ENCODE measurements around the gene ATP11B. TPM values are rescaled to one million over a fixed set of nuclear protein-coding genes. Genes with fewer than 3 reads are reported as not detected.

Gene ATP11B
- total RNA-seq, 2 donors from 2014 or later: 91.1 to 105 TPM

DNA sequence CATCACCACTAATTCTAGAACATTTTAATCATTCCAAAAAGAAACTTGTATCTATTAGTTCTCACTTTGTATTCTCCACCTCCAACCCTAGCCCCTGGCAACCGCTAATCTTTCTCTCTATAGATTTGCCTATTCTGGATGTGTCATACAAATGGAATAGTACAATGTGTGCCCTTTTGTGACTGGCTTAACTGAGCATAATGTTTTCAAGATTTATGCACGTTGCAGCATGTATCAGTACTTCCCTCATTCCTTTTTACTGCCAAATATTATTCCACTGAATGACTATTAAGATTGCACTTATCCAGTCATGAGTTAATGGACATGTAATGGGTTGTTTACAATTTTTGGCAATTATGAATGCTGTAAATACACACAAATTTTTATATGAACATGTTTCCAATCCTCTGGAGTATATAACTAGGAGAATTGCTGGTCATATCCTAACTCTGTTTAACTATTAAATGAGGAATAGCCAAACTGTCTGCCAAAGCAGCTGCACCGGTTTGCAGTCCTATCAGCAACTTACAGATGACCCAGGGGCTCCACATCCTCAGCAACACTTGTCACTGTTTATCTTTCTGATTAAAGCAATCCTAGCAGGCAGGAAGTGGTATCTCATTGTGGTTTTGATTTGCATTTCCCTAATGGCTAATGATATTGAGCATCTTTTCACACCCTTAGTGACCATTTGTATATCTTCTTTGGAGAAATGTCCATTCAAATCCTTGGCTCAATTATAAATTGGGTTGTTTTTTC, 144.2 kb downstream of the ATP11B start:
- Mint-ChIP-seq H3K4me3 (no peak overlapping the region), H3K9me3 (no peaks in the 10 kb centered on the region), H3K36me3 (ENCODE audit: insufficient read depth in 2 of 2) (peaks cover 0 to 2% of the 10 kb centered on the region in 2 donors), H3K4me1 (ENCODE audit: low read depth) (peaks cover 20% of the 10 kb centered on the region), H3K27ac (no peak overlapping the region), H3K27me3 (ENCODE audit: low read depth) (no peaks in the 10 kb centered on the region)
- ATAC-seq (replicated peaks in 1 of 2): no peak
- DNase-seq: no peak

DNA sequence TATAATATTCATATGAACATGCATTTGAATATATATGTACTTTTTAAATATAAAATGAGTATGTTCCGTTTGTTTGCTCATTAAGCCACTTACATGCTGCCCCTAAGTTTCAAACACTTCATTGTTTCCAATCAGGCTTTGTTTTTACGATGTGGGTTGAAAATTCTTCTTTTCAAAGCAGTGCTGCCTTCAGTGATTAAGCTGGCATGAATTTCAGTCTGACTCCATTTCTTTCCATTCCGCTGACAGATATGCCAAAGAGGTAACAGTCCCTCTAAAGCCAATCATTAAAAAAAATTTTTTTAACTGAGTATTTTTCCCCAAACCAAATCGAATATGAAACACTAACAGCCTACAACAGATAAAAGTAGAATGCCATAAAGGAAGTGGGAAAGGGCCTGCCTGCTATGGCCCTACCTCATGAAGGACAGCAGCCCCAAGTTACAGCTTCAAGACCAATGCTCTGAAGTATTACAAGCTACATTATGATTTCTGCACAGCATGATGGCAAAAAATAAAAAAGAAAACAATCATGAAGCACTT, 147.0 kb downstream of the ATP11B start:
- Mint-ChIP-seq H3K27ac (peak overlapping the region; percentile 91), H3K36me3 (ENCODE audit: insufficient read depth in 2 of 2) (no peaks in the 10 kb centered on the region), H3K4me1 (ENCODE audit: low read depth) (peaks cover 20% of the 10 kb centered on the region), H3K9me3 (no peaks in the 10 kb centered on the region), H3K4me3 (peak overlapping the region in 1 of 2 donors; percentile 45), H3K27me3 (ENCODE audit: low read depth) (no peaks in the 10 kb centered on the region)
- ATAC-seq (replicated peaks in 1 of 2) (peak; percentile 46 to 51), DNase-seq (no peak)

DNA sequence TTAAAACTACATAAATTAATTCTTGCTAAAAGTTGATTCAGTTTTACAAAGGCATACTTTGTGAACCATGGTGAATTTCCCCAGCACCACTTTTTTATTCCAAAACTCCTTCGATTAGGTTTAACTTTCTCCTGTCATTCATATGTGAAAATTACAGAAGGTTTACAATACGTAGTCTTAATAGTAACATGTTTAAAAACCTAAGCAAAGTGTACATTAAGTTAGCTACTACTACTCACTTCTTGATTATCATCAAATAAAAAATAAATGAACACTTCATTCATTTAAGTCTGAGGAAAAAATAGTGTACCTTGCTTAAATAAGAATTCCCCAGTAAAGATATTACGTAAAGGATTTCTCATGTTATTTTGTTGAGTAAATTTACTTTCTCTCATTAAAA, 148.4 kb downstream of the ATP11B start:
- Mint-ChIP-seq H3K4me1 (ENCODE audit: low read depth) (peaks cover 10% of the 10 kb centered on the region), H3K27ac (no peak overlapping the region), H3K36me3 (ENCODE audit: insufficient read depth in 2 of 2) (peaks cover 0 to 3% of the 10 kb centered on the region in 2 donors), H3K4me3 (no peak overlapping the region), H3K27me3 (ENCODE audit: low read depth) (no peaks in the 10 kb centered on the region), H3K9me3 (no peaks in the 10 kb centered on the region)
- no peak for DNase-seq
- ATAC-seq (replicated peaks in 1 of 2): no peak

DNA sequence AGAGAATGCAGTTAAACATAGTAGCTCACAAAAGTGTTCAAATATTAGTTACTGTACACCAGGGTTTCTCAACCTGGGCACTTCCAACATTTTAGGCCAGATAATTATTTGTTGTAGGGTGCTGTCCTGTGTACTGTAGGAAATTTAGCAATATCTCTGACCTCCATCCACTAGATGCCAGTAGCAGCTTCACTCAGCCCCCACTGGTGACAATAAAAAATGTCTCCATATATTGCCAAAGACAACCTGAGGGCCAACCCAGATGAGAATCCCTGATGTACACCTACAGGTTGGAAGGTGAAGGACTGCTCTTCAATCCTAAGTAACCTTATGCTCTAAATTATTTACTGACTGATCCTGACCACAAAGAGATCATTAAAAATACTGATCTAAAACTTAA, 154.6 kb downstream of the ATP11B start:
- Mint-ChIP-seq H3K4me3 (no peak overlapping the region), H3K27ac (no peak overlapping the region), H3K27me3 (ENCODE audit: low read depth) (no peaks in the 10 kb centered on the region), H3K36me3 (ENCODE audit: insufficient read depth in 2 of 2) (peaks cover 0 to 3% of the 10 kb centered on the region in 2 donors), H3K9me3 (no peaks in the 10 kb centered on the region), H3K4me1 (ENCODE audit: low read depth) (no peaks in the 10 kb centered on the region)
- DNase-seq: no peak
- no peak for ATAC-seq (replicated peaks in 1 of 2)

DNA sequence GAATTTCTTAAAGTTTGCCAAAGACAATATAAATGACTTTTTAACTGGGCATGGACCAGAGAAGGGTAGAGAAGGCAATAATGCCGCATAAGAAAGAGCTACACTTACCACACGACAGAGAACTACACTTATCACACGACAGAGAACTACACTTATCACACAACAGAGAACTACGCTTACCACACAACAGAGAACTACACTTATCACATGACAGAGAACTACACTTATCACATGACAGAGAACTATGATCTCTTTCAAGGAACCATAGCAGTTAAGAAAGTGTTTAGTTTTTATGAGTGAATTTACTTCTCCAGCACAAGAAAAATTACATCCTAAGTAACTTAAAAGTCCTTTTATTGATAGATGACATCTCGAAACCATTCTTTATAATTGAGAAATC, 155.0 kb downstream of the ATP11B start:
- DNase-seq (no peak), ATAC-seq (replicated peaks in 1 of 2) (no peak)
- Mint-ChIP-seq H3K4me1 (ENCODE audit: low read depth) (no peaks in the 10 kb centered on the region), H3K27me3 (ENCODE audit: low read depth) (no peaks in the 10 kb centered on the region), H3K9me3 (no peaks in the 10 kb centered on the region), H3K36me3 (ENCODE audit: insufficient read depth in 2 of 2) (peaks cover 0 to 3% of the 10 kb centered on the region in 2 donors), H3K27ac (no peak overlapping the region), H3K4me3 (no peak overlapping the region)

DNA sequence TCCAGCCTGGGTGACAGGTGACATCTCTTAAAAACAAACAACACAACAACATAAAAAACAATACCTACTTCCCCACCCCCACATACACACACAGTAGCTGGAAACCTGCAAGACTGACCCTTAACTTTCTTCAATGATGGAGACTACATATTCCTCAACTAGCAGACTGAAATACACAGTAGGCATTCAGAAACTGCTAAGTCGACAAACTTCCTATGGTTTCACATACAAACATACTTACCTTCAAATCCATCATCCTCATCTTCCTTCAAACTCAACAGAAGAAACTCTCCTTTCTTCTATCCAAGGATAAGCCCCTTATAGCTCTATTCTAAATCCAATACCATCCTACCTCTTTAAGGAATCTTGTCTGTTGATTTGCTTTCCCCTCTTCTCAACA, 156.4 kb downstream of the ATP11B start:
- Mint-ChIP-seq H3K4me1 (ENCODE audit: low read depth) (no peaks in the 10 kb centered on the region), H3K27me3 (ENCODE audit: low read depth) (no peaks in the 10 kb centered on the region), H3K9me3 (no peaks in the 10 kb centered on the region), H3K4me3 (no peak overlapping the region), H3K27ac (no peak overlapping the region), H3K36me3 (ENCODE audit: insufficient read depth in 2 of 2) (peaks cover 0 to 3% of the 10 kb centered on the region in 2 donors)
- DNase-seq (no peak), ATAC-seq (replicated peaks in 1 of 2) (no peak)

DNA sequence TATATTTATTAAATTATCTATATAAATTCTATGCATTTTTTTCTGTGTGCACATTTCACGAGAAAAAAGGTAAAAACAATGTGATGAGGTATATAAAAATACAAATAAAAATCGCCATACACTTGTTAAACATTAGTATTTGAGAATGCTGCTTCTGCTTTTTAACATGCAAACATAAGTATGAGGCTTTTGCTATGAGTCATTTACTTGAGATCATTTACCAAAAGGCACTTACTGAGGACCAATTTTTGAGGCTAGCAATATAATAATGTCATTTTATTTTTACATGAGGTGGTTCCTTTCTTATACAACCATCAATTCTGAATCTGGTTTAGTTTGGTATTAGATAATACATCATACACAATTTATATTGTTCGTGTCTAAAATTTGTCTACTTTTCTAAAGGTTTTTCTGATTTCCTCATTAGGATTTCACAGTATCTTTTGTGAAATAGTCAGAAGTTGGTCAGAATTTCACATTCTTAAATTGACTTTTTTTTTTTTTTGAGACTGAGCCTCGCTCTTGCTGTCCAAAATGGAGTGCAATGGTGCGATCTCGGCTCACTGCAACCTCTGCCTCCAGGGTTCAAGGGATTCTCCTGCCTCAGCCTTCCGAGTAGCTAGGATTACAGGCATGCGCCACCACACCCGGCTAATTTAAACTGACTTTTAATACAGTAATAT, 161.4 kb downstream of the ATP11B start:
- Mint-ChIP-seq H3K9me3 (no peaks in the 10 kb centered on the region), H3K27ac (no peak overlapping the region), H3K27me3 (ENCODE audit: low read depth) (no peaks in the 10 kb centered on the region), H3K4me1 (ENCODE audit: low read depth) (no peaks in the 10 kb centered on the region), H3K4me3 (no peak overlapping the region), H3K36me3 (ENCODE audit: insufficient read depth in 2 of 2) (peaks cover 0 to 8% of the 10 kb centered on the region in 2 donors)
- no peak for DNase-seq
- ATAC-seq (replicated peaks in 1 of 2): no peak

DNA sequence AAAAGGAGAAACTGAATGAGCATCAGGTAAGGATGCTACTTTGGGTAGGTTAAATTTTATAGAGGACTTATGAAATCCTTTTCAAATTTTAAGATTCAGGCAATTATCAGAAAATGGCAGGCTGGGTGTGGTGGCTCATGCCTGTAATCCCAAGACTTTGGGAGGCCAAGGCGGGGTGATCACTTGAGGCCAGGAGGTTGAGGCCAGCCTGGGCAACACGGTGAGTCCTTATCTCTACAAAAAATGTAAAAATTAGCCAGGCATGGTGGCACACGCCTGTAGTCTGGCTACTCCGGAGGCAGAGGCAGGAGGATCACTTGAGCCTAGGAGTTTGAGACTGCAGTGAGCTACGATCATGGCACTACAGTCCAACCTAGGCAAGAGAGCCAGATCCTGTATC, 163.9 kb downstream of the ATP11B start:
- no peak overlapping the region for H3K27ac Mint-ChIP-seq
- no peak for ATAC-seq (replicated peaks in 1 of 2)
- peaks cover 0 to 11% of the 10 kb centered on the region in 2 donors for H3K36me3 Mint-ChIP-seq (ENCODE audit: insufficient read depth in 2 of 2)
- no peaks in the 10 kb centered on the region for H3K27me3 Mint-ChIP-seq (ENCODE audit: low read depth)
- no peaks in the 10 kb centered on the region for H3K9me3 Mint-ChIP-seq
- H3K4me3 Mint-ChIP-seq: no peak overlapping the region
- no peak for DNase-seq
- H3K4me1 Mint-ChIP-seq (ENCODE audit: low read depth): no peaks in the 10 kb centered on the region

DNA sequence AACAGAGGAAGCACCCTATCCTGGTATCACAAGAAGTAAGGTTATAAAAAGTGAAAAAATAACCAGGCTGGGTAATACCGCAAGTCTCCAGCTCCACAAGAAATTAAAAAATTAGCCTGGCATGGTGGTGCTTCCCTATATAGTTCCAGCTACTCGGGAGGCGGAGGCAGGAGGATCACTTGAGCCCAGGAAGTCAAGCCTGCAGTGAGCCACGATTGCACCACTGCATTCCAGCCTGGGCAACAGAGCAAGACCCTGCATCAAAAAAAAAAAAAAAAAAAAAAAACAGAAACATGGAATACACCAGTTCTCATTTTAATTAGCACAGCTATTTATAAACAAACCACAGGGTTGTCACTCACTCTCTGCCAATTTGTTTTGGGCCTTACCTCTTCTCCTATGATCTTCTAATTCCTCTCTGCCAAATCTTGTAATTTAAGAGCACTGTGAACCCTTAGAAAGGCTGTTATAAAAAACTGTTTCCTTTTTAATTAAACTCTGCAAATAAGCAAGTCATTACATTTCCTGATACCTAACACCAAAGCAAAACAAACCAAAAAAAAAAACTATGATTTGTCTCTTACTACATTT, 164.5 kb downstream of the ATP11B start:
- no peak overlapping the region for H3K27ac Mint-ChIP-seq

DNA sequence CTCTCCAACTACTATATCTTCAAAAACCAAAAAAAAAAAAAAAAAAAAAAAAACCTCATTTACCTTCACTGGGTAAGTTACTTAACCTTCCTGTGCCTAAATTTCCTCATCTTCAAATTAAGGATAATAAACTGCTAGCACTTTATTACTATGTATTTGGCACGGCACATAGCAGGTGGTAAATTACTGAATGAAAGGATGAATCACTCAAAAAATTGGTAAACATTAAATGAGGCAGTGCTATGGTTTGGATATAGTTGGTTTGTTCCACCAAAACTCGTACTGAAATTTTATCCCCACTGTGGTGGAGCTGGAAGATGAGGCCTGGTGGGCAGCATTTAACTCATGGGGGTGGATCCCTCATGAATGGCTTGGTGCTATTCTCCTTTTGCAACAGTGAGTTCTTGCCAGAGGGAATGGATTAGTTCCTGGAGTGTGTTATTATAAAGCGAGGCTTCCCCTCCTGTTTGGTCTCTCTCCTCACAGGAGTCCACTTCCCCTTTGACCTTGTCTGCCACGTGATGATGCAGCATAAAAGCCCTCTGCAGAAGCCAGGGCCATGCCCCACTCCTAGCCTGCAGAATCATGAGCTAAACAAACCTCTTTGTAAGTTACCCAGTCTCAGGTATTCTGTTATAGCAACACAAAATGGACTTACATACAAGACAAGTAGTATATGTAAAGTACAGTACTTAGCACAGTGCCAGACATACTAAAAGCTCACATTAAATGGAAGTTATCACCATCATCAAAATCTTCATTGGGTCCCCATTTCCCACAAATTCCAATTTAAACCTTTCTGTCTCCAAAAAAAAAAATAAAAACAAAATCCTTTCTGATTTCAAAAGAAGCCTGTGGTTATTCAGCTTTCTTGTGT, 166.4 kb downstream of the ATP11B start:
- Mint-ChIP-seq H3K27me3 (ENCODE audit: low read depth) (no peaks in the 10 kb centered on the region), H3K9me3 (no peaks in the 10 kb centered on the region), H3K4me1 (ENCODE audit: low read depth) (peaks cover 5% of the 10 kb centered on the region), H3K4me3 (no peak overlapping the region), H3K27ac (no peak overlapping the region), H3K36me3 (ENCODE audit: insufficient read depth in 2 of 2) (peaks cover 1 to 11% of the 10 kb centered on the region in 2 donors)
- DNase-seq (no peak), ATAC-seq (replicated peaks in 1 of 2) (no peak)

More for the DNA sequence above, 164.5 kb downstream of the ATP11B start:
- DNase-seq (no peak), ATAC-seq (replicated peaks in 1 of 2) (no peak)
- H3K4me1 Mint-ChIP-seq (ENCODE audit: low read depth): peaks cover 5% of the 10 kb centered on the region
- H3K36me3 Mint-ChIP-seq (ENCODE audit: insufficient read depth in 2 of 2): peaks cover 0 to 11% of the 10 kb centered on the region in 2 donors
- H3K9me3 Mint-ChIP-seq: no peaks in the 10 kb centered on the region
- no peaks in the 10 kb centered on the region for H3K27me3 Mint-ChIP-seq (ENCODE audit: low read depth)
- H3K4me3 Mint-ChIP-seq: no peak overlapping the region

DNA sequence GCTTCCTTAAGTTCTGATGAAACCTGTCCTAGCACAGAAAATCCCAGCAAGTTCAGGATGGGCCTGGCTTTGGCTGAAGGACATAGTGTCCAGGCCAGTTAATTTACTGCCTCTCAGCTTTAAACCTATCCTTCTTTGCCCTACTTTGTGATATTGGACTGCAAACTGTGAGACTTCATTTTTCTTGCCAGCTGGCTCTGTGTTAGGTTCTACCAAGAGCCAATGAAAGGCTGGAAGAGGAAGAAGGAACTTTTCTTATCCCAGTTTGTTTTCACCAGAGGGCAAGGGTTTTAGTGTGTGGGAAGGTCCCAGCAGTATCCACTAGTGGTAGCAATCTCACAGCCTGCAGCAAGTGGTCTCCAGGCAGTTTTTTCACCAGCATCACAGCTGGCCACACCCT, 168.9 kb downstream of the ATP11B start:
- Mint-ChIP-seq H3K4me3 (no peak overlapping the region), H3K4me1 (ENCODE audit: low read depth) (peaks cover 23% of the 10 kb centered on the region), H3K36me3 (ENCODE audit: insufficient read depth in 2 of 2) (peaks cover 1 to 7% of the 10 kb centered on the region in 2 donors), H3K9me3 (no peaks in the 10 kb centered on the region), H3K27ac (no peak overlapping the region), H3K27me3 (ENCODE audit: low read depth) (no peaks in the 10 kb centered on the region)
- DNase-seq (no peak), ATAC-seq (replicated peaks in 1 of 2) (no peak)

DNA sequence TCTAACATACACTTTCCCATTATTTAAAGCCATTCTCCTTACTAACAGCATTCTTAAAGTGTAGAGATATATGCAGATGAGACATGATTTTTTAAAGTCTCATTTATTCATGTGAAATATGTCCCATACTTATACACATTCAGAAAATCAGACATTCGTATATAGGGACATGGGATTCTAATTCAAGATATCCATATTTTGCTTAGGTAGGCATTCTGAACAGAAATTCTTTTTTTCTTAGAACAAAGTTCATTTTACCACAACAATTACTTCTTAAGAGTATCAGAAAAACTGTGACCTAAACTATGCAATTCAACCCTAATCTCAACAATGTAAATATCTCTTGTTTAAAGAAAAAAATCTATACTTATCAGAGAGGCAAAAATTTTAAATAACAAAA, 170.9 kb downstream of the ATP11B start:
- Mint-ChIP-seq H3K27ac (no peak overlapping the region), H3K36me3 (ENCODE audit: insufficient read depth in 2 of 2) (peaks cover 1 to 5% of the 10 kb centered on the region in 2 donors), H3K27me3 (ENCODE audit: low read depth) (no peaks in the 10 kb centered on the region), H3K4me1 (ENCODE audit: low read depth) (peaks cover 42% of the 10 kb centered on the region), H3K9me3 (no peaks in the 10 kb centered on the region), H3K4me3 (no peak overlapping the region)
- ATAC-seq (replicated peaks in 1 of 2) (no peak), DNase-seq (no peak)

Measured in activated T-cell treated with anti-CD3 and anti-CD28 coated beads, Interleukin-2, amount 50 U/mL, for 72 hours (primary cell).